B cell (primary cell): Measurements from ENCODE around the gene RPA1.

Source experiments
- CTCF ChIP-seq: fragments of 200-600 bp; IDR thresholded peaks from one replicate; pipeline ENCODE4 v1.8.0; 2022; ENCODE audit warnings: antibody characterized with exemption, mild to moderate bottlenecking
- EZH2 ChIP-seq: IDR thresholded peaks from 2 replicates; pipeline ENCODE4 v1.6.1; 2012; ENCODE audit warnings: borderline replicate concordance, low read depth, mild to moderate bottlenecking, moderate library complexity, low read length; ENCODE audit not compliant: insufficient read depth, poor library complexity, severe bottlenecking

DNA sequence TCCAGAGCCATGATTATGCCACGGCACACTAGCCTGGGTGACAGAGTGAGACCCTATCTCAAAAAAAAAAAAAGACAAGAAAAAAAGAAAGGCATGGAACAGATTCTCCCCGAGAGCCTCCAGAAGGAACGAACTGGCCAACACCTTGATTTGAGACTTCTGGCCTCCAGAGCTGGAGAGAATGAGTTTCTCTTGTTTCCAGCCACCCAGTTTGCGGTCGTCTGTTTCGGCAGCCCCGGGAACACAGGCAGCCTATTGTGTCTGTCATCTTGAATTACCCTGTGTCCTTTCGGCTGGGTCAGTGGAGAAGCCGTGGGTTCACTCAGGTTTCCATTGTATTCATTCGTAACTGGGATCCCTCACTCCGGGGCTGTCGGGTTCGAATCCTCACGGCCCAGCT lies 83.9 kb downstream of the RPA1 start:
- no peak for TF ChIP-seq CTCF
- no peak for TF ChIP-seq EZH2
